HK-2 (cell line): ENCODE results near the gene ACIN1.

Experiments
- DNase-seq: peaks from one replicate; pipeline ENCODE4 v3.0.0-alpha.2; 2018; ENCODE audit not compliant: unreplicated experiment

ACIN1 gene

GRCh38 chr14:23042162-23042965, 52.6 kb downstream of the ACIN1 start, which contains the start of gene PSMB11:
PSMB11 (plus strand) TSS chr14:23042212; CDS start chr14:23042226, 14 bp downstream.
- no peak for DNase-seq

DNA sequence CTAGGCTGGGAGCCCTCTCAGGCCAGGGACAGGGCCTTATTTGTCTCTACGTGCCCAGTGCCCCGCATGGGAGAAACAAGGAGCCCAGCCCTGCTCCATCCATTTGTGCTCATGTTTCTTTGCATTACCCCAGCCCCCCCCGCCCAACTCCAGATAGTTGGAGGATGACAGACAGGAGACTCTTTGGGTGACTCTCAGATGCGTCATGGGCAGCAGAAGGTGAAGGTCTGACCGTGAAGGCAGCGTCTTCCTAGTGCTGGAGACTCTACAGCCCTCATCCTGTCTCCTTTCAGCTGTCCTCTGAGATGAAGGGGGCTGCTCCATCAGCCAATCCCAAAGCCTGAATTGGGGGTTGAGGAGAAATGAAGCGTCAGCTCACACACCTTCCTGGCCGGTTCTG, 53.2 kb downstream of the ACIN1 start:
- no peak for DNase-seq

DNA sequence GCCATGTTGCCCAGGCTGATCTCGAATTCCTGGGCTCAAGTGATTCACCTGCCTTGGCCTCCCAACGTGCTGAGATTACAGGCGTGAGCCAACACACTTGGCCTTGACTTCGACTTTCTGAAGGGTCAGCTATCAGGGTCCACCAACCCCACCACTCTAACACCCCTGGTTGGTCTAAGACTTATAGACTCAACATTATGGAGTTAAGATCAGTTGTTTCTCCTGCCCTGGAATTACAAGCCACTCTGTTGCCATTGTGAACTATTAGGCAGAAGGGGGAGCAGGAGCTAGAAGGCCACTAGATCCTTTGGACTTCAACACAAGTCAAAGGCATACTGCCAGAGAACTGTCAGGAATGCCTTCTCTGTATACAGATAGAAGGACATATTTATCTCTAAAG, 54.8 kb downstream of the ACIN1 start:
- DNase-seq = no peak

DNA sequence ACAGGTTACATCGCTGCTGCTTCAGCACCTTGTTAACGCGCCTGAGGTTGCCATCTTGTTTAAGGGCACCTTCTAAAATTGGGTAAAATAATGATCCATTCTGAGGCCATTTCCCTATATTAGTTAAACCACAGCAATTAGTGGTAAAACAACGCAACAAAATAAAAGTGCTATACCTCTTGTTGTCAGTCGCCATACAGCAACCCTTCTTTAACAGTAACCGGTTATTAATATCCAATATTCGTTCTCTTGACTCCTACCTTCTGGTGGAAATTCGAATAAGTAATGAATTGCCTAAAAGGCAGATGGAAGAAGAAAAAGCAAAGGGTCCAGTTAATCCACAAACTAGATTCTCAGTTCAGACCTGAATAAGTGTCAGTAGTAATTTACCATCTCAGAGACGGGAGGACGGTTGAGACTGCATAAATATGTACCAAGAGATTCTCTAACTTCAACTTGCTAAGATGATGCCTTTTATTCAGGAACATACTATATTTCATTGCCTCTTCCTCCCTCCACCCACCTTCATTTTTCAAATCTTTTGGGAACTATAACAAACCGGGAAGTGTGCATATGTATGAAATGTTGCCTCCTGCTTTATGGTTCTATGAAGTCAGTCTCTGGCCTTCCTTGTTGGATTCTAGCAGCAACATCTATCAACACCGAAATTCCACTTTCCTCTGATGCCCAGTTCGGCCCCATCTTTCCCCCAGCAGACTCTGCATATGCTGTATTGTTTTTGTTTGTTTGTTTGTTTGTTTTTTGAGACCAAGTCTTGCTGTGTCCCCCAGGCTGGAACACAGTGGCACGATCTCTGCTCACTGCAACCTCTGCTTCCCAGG, 59.4 kb downstream of the ACIN1 start:
- DNase-seq = no peak

DNA sequence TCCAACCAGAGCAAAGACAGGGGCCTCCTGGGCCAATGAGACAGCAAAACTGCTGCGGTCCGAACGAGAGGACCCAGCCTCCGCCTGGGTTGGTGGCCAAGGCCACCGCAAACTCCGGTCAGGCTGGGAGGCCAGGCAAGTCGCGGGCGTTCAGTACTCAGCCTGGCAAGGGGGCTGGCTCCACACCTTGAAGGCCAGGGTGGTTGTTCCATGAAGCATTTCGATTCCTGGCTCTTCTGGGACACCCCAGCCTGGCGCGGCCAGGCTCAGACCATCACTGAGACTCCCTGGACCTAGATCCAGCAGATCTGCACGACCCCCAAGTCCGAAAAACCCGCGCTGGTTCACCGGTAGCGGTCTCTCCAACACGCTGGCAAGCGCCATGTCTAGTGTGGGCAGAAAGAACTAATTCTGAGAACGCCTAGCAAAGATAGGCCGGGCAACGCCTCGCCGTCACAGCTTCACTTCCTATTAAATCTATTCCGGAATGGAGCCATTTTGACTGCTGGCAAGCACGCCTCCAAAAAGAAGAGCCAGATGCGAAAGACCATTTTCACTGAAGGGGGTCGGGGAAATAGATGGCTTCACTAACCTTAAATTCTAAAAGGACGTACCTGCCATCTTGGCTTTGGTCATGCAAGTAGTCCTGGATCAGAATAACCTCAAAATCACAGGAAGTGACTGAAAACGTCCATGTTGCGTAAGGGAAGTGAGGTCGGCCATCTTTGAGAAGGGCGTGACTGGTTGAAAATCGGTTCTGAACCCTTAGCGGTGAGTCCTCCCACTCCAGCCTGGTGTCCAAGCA, 60.2 kb downstream of the ACIN1 start, which contains the start of gene PSMB5:
Gene PSMB5, minus strand, starts transcription at position 403 of the 805 bp plus-strand sequence. Its CDS starts 19 bp downstream, at position 384.
- DNase-seq = peak; percentile 84

DNA sequence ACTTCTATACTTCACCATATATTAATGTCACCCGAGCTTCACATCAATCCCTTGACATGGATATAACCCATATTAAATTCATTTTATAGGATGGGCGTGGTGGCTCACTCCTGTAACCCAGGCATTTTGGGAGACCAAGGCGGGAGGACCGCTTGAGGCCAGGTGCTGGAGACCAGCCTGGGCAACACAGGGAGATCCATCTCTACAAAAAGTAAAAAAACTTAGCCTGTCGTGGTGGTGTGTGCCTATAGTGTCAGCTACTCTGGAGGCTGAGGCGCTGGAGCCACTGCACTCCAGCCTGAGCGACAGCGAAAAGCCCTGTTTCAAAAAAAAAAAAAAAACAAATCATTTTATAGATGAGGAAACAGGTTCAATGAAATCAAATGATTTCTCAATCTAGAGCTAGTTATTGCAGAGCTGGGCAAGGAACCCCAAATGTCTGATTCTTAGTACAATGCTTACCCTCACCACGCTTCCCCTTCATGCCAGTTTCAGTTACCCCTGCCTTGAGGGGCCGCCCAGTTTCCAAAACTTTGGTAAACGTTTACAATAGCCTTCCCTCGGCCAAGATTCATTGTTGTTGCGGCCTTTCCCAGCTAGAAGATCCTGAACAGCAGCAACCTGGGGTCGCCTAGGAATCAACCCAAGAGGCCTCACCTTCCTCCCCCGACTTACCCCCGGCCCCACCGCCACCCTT, 61.0 kb downstream of the ACIN1 start:
- no peak for DNase-seq

GRCh38 chr14:23033251-23033727, 61.6 kb downstream of the ACIN1 start:
- no peak for DNase-seq

- DNase-seq = no peak
These were observed 64.0 kb downstream of the ACIN1 start for GRCh38 chr14:23030936-23031335.

DNA sequence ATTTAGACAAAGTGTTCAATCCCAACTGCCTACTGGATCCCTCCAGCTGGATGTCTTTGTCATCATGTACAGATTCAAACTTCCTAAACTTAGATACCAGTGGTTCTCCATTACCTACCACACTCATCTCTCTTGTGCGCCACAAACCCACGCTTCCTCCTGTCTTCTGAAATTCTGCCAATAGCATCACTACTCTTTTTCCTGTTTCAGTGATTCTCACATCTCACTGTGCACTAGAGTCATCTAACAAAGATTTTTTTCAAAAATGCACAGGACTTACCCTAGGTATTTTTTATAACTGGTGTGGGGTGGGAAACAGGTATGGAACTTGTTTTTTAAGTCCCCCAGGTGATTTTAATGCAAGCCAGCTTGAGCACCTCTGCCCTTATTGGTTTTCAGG, 66.1 kb downstream of the ACIN1 start:
- DNase-seq = no peak

GRCh38 chr14:23025151-23025814, 69.7 kb downstream of the ACIN1 start:
- no peak for DNase-seq

DNA sequence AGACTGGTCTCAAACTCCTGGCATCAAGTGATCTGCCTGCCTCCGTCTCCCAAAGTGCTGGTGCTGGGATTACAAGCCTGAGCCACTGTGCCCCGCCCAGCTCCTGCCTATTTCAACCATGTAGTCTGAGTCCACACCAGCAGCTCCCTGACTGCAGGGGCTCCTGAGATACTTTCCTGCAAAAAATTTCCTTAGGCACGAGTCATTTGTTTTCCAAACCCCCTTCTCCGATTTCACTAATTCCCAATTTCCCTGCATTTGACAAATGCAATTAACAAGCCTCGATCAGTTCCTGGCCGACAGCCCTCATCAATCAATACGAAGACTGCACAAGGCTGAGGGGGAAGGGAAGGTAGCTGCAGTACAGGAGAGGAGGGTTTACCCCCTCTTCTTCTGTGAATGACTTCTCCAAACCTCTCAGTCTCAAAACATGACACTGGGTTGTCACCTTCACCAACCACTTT, 70.3 kb downstream of the ACIN1 start:
- DNase-seq = no peak

DNA sequence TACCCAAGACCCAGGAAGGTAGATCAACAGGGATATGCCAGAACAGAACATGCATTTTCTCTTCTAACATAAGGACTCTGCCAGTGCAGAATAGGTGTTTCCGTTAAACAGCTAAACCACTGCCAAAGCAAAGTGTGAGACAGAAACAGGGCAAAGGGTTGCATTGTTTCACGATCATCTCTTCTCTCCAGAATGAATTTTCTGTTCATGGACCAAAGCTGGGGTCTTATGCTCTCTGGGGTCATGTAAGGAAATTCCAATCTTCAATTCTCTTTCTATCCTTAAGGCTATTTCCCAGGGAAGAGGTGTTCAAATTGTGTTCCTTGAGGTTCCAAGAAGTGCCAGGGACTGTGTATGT, 71.2 kb downstream of the ACIN1 start:
- no peak for DNase-seq

GRCh38 chr14:23023022-23023794, 71.7 kb downstream of the ACIN1 start:
- DNase-seq = no peak

- no peak for DNase-seq
These were observed 73.0 kb downstream of the ACIN1 start for GRCh38 chr14:23021889-23022442.

- no peak for DNase-seq
These were observed 73.5 kb downstream of the ACIN1 start for GRCh38 chr14:23021434-23021833.

- no peak for DNase-seq
These were observed 74.5 kb downstream of the ACIN1 start for GRCh38 chr14:23020143-23021128.

DNA sequence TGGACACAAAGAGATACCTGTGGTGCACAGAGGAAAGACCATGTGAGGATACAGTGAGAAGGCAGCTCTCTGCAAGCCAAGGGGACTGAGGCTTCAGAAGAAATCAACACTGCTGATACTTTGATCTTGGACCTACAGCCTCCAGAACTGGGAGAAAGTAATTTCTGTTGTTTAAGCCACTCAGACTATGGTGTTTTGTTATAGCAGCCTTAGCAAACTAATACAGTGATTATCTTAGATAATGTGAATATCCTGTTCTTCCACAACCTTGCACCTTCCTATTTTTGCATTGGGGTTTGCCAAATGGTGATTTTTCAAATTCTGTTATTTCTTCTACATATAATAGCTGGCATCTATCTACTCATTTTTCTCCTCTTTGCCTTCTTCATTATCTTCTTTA, 76.8 kb downstream of the ACIN1 start:
- DNase-seq = no peak

GRCh38 chr14:23017091-23017490, 77.8 kb downstream of the ACIN1 start:
- DNase-seq = no peak
